CD1c-positive myeloid dendritic cell (primary cell): ENCODE results near the gene PATL2.
"Not testable (repeated sequence)": the region's sequence is repeated elsewhere in the genome, so short reads cannot be mapped to it uniquely, and the experiment has no call there.

Source experiments
- DNase-seq: peaks from one replicate; pipeline ENCODE4 v3.0.0-alpha.2; 2016; ENCODE audit errors: extremely low spot score

The PATL2 gene

DNA sequence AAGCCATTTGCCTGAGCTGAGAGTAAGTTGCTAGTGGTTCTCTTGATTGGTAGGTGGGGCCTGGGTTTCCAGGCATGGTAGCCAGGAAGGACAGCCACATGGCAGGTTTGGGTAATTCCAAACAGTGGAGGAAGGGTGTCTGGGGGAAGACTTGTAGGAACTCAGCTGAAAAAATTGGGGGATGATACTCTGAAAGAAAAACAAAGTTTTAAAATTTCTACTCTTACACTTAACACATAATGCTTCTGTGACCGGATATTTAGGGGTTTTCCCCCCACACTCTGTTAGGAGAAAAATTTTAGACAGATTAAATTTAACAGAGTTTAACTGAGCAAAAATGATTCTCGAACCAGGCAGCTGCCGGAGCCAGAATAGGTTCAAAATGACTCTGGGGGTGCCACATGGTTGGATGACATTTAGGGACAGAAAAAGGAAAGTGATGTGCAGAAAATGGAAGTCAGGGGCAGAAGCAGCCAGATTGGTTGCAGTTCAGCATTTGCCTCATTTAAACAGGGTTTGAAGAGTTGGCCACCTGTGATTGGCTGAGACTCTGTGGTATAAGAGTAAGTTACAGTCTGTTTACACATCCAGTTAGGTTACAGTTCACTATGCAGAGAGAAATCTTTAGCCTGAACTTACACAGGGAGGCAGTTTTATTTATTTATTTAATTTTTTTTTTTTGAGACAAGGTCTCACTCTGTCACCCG lies 8.3 kb upstream of the PATL2 start:
- peak; percentile 59 for DNase-seq

DNA sequence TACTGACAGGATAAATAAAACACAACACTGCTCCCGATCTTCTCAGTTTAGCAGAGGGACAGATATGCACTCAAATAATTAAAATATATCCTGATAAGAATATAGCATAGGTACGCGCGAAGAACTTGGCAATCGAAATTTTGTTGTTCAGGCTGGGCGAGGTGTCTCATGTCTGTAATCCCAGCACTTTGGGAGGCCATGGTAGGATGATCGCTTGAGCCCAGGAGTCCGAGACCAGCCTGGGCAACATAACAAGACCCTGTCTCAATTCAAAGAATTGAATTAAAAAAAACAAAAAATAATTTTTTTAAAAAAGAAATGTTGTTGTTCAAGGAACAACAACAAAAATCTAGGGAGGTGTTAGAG lies 7.8 kb upstream of the PATL2 start:
- DNase-seq = no peak

DNA sequence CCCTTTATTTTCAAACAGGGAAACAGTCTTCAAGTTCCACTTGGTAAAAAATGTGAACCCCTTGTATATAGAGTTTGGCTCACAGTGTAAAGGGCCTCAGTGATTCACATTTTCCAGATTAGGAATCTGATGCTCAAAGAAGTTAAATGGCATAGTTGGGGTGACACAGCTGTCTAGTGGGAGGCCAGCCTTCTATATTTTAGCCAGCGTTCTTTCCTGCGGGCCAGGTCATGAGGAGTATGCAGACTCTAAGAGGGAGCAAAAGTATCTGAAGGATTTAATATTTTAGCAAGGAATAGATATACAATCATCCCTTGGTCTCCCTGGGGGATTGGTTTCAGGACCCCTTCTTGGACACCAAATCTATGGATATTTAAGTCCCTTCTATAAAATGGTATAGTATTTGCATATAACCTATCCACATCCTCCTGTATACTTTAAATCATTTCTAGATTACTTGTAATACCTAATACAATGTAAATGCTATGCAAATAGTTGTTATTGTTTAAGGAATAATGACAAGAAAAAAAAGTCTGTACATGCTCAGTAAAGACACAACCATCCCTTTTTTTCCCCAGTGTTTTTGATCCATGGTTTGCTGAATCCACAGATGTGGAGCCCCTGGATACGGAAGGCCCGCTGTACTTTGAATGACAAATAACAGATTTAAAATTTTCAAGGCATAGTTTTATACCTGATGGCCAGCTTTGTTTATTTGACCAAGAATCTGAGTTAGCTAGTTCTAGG lies 7.2 kb upstream of the PATL2 start:
- no peak for DNase-seq

DNA sequence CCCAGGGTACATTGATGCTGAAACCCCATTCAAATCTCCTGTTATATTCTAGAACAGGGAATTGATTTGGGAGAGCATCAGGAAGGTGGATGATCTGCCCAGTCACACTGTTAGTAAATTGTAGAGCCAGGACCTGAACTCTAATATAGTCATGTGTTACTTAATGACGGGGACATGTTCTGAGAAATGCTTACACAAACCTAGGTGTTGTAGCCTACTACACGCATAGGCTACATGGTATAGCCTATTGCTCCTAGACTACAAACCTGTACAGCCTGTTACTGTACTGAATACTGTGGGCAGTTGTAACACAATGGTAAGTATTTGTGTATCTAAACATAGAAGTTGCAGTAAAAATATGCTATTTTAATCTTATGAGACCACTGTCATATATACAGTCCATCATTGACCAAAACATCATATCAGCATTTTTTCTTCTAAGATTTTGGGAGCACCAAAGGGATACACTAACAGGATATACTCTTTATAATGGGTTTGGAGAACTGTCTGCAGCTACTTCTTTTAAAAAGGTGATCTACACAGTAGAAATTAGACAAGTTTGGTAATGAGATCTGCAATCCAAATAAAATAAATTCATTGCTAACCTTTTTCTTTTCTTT lies 6.0 kb upstream of the PATL2 start:
- DNase-seq = no peak

DNA sequence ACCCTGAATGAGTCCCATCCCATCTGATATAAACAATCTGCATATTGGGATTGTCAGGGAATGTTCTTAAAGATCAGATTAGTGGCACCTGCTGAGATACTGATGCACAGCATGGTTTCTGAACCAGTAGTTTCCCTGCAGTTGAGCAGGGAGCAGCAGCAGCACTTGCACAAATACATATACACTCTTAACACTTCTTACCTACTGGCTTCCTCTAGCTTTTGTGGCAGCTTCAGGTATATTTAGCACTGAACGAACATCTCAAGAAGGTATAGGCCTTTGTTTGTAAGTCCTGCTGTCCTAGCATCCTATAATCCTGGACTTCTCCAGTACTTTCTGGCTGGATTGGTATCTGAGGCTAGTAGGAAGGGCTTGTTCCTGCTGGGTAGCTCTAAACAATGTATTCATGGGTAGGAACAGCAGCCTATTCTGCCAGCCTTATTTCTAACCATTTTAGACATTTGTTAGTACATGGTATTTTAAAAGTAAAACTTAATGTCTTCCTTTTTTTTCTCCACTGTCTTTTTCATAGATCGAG lies 4.7 kb upstream of the PATL2 start:
- no peak for DNase-seq

DNA sequence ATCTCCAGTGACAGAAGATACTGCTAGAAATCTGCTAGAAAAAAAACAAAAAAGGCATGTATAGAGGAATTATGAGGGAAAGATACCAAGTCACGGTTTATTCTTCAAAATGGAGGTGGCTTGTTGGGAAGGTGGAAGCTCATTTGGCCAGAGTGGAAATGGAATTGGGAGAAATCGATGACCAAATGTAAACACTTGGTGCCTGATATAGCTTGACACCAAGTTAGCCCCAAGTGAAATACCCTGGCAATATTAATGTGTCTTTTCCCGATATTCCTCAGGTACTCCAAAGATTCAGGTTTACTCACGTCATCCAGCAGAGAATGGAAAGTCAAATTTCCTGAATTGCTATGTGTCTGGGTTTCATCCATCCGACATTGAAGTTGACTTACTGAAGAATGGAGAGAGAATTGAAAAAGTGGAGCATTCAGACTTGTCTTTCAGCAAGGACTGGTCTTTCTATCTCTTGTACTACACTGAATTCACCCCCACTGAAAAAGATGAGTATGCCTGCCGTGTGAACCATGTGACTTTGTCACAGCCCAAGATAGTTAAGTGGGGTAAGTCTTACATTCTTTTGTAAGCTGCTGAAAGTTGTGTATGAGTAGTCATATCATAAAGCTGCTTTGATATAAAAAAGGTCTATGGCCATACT lies 4.1 kb upstream of the PATL2 start:
- DNase-seq = no peak

DNA sequence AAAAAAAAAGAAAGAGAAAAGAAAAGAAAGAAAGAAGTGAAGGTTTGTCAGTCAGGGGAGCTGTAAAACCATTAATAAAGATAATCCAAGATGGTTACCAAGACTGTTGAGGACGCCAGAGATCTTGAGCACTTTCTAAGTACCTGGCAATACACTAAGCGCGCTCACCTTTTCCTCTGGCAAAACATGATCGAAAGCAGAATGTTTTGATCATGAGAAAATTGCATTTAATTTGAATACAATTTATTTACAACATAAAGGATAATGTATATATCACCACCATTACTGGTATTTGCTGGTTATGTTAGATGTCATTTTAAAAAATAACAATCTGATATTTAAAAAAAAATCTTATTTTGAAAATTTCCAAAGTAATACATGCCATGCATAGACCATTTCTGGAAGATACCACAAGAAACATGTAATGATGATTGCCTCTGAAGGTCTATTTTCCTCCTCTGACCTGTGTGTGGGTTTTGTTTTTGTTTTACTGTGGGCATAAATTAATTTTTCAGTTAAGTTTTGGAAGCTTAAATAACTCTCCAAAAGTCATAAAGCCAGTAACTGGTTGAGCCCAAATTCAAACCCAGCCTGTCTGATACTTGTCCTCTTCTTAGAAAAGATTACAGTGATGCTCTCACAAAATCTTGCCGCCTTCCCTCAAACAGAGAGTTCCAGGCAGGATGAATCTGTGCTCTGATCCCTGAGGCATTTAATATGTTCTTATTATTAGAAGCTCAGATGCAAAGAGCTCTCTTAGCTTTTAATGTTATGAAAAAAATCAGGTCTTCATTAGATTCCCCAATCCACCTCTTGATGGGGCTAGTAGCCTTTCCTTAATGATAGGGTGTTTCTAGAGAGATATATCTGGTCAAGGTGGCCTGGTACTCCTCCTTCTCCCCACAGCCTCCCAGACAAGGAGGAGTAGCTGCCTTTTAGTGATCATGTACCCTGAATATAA lies 2.2 kb upstream of the PATL2 start:
- DNase-seq = peak; percentile 52

DNA sequence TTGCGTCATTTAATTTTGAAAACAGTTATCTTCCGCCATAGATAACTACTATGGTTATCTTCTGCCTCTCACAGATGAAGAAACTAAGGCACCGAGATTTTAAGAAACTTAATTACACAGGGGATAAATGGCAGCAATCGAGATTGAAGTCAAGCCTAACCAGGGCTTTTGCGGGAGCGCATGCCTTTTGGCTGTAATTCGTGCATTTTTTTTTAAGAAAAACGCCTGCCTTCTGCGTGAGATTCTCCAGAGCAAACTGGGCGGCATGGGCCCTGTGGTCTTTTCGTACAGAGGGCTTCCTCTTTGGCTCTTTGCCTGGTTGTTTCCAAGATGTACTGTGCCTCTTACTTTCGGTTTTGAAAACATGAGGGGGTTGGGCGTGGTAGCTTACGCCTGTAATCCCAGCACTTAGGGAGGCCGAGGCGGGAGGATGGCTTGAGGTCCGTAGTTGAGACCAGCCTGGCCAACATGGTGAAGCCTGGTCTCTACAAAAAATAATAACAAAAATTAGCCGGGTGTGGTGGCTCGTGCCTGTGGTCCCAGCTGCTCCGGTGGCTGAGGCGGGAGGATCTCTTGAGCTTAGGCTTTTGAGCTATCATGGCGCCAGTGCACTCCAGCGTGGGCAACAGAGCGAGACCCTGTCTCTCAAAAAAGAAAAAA lies 1.4 kb upstream of the PATL2 start:
- peak; percentile 88 for DNase-seq

DNA sequence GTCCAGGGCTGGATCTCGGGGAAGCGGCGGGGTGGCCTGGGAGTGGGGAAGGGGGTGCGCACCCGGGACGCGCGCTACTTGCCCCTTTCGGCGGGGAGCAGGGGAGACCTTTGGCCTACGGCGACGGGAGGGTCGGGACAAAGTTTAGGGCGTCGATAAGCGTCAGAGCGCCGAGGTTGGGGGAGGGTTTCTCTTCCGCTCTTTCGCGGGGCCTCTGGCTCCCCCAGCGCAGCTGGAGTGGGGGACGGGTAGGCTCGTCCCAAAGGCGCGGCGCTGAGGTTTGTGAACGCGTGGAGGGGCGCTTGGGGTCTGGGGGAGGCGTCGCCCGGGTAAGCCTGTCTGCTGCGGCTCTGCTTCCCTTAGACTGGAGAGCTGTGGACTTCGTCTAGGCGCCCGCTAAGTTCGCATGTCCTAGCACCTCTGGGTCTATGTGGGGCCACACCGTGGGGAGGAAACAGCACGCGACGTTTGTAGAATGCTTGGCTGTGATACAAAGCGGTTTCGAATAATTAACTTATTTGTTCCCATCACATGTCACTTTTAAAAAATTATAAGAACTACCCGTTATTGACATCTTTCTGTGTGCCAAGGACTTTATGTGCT lies 721 bp upstream of the PATL2 start:
- peak; percentile 84 for DNase-seq

DNA sequence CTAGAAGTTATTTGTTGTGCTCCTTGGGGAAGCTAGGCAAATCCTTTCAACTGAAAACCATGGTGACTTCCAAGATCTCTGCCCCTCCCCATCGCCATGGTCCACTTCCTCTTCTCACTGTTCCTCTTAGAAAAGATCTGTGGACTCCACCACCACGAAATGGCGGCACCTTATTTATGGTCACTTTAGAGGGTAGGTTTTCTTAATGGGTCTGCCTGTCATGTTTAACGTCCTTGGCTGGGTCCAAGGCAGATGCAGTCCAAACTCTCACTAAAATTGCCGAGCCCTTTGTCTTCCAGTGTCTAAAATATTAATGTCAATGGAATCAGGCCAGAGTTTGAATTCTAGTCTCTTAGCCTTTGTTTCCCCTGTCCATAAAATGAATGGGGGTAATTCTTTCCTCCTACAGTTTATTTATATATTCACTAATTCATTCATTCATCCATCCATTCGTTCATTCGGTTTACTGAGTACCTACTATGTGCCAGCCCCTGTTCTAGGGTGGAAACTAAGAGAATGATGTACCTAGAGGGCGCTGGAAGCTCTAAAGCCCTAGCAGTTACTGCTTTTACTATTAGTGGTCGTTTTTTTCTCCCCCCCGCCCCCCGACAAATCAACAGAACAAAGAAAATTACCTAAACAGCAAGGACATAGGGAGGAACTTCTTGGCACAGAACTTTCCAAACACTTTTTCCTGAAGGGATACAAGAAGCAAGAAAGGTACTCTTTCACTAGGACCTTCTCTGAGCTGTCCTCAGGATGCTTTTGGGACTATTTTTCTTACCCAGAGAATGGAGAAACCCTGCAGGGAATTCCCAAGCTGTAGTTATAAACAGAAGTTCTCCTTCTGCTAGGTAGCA lies 657 bp downstream of the PATL2 start:
- peak; percentile 90 for DNase-seq

DNA sequence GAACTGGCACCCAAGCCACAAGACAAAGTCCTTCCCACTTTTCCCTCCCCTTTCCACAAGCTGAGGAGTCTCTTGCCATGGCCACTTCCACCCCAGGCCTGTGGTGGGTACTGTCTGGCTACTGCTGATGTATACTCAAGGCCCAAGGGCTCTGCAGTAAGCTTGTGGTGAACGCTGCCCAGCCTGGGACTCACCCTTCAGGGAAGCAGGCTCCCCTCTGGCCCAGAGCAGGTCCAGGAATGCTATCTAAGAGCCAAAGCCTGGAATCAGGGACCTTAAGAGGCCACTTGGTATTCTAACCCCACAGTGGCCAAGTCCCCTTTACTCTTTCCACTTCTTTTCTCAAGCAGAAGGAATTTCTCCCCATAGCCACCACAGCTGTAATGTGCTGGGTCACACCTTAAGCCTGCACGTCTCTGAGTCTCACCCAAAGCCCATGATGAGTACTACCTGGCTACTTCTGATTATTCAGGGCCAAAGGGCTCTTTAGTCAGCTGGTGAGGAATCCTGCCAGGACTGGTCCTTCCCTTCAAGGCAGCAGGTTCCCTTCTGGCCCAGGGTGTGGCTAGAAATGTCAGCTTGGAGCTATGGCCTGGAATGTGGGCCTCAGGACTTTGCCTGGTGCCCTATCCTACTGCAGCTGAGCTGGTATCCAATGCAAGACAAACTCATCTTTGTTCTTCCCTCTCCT lies 4.0 kb downstream of the PATL2 start:
- DNase-seq = no peak

DNA sequence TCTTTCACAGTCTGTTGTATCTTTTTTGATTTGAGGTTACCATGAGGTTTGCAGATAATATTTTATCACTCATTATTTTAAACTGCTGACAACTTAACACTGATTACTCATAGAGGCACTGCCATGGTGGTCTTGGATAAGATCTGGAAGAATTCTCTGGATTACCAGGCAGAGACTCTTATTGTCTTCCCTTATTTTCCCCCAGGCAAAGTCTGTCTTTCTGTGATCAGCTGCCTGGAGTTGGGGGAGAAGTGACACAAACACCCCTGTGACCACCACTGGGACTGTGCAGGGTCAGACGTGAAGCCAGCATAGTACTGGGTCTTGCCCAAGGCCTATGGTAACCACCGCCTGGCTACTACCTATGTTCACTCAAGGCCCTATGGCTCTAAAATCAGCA lies 4.7 kb downstream of the PATL2 start:
- DNase-seq = no peak

DNA sequence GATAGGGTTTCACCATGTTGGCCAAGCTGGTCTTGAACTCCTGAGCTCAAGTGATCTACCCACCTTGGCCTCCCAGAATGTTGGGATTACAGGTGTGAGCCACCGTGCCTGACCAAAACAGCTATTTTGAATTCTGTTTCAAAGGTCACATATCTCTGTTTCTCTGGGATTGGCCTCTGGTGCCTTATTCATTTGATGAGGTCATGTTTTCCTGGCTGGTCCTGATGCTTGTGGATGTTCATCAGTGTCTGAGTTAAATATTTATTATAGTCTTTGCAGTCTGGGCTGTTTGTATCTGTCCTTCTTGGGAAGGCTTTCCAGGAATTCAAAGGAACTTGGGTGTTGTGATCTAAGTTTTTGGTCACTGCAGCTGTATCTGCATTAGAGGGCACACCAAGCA lies 5.1 kb downstream of the PATL2 start:
- DNase-seq = no peak

DNA sequence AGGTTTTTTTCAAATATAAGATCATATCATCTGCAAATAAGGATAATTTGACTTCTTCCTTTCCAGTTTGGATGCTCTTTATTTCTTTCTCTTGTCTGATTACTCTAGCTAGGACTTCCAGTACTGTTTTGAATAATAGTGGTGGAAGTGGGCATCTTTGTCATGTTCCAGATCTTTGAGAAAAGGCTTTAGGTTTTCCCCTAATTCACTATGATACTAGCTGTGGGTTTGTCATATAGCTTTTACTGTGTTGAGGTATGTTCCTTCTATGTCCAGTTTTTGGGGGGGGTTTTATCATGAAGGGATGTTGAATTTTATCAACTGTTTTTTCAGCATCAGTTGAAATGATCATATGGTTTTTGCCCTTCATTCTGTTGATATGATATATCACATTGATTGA lies 10.4 kb downstream of the PATL2 start:
- DNase-seq = not testable (repeated sequence)

DNA sequence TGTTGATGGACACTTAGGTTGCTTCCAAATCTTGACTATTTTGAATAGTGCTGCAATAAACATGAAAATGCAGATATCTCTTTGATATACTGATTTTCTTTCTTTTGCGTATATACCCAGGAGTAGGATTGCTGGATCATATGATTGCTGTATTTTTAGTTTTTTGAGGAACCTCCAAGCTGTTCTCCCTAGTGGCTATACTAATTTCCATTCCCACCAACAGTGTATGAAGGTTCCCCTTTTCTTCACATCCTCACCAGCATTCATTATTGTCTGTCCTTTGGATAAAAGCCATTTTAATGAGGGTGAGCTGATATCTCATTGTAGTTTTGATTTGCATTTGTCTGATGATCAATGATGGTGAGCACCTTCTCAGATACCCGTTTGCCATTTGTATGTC lies 12.5 kb downstream of the PATL2 start:
- DNase-seq = peak; percentile 51

DNA sequence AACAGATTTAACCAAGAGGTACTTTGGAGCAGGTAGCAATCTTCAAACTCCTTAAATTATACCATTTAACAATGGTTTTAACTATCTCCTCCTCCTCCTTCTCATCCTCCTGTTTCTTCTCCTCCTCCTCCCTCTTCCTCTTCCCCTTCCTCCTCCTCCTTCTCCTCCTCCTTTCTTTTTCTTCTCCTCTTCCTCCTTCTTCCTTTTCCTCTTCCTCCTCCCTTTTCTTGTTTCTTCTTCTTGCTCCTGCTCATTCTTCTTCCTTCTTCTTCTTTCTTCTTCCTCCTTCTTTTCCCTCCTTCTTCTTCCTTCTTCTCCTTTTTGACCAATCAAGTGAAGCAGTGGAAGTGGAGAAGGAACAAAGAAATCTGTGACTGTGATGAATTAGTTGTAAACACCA lies 14.1 kb downstream of the PATL2 start:
- DNase-seq = no peak

DNA sequence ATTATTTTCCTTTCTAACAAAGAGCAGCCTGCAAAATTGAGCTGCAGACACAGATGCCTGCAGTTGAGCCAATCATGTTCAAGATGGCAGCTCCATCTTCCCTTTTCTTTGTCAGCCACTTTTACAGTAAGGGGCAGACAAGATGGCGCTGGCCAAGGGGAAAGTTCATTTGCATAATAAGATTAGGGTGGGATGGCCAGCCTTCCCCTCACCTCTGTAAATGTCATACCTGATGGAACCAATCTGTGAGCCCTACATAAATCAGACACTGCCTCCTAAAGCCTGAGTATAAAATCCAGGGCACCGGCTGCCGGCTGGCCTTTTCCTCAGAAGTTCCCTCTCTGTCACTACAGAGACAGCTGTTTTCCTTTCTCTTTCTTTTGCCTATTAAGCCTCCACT lies 15.8 kb downstream of the PATL2 start:
- no peak for DNase-seq

DNA sequence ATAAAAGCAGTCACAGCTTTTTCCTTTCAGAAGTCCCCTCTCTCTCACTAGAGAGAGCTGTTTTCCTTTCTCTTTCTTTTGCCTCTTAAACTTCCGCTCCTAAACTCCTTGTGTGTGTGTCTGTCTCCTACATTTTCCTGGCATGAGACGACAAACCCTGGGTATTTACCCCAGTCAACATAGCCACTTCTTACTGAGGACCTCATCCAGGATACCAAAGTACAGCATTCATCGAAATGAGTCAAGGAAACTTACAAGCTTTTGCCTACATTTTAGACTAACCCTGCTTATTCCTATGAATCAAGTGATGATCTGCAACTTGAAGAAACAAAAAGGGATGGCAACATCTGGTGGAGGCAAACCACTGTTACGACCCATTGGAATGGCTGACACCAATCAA lies 16.7 kb downstream of the PATL2 start:
- DNase-seq = no peak

DNA sequence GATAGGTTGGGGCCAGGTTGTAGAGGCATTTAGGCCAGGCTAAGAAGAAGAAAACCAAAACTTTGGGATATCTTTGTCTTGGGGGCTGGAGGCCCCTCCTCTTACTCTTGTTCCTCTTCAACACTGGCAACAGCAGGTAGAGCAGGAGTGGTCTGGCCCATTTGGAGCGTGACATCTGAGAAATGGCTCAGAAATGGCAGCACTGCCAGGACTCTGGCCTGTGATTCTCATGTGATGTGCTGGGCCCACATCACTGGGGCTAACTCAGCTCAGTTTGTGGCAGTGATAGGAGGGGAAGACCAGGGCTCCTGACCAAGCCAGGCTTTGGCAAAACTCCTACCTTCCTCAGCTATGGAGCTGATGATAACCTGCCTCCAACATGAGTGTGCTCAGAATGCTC lies 18.5 kb downstream of the PATL2 start:
- no peak for DNase-seq
